Lower leg skin (tissue), 4 donors: Measurements from ENCODE around the gene F7. TPM values are rescaled to one million over a fixed set of nuclear protein-coding genes. Genes with fewer than 3 reads are reported as not detected.

Experiments
- DNase-seq, 2 donors: peaks; one replicate each; pipeline ENCODE4 v3.0.0-alpha.2; 2019; ENCODE audit warnings: low spot score in 2 of 2
- H3K4me3 ChIP-seq: fragments of 200-600 bp; sonication (generic); 2 replicates; pipeline ENCODE4 v1.5.1; 2017; ENCODE audit warnings: mild to moderate bottlenecking, low read depth; ENCODE audit not compliant: poor library complexity, severe bottlenecking
- POLR2A ChIP-seq, 2 donors: fragments of 450-650 bp; IDR thresholded peaks; one replicate each; pipeline ENCODE4 v1.6.1; 2016 to 2017; ENCODE audit warnings: antibody characterized with exemption in 2 of 2, mild to moderate bottlenecking in 1 of 2, moderate library complexity in 1 of 2
- WGBS, 2 donors: methylation state at CpG; one replicate each; pipeline ENCODE4 v1.1.5; 2018; 5-methylcytosine and 5-hydroxymethylcytosine counted together
- intact Hi-C: fragments of 100-400 bp; cut with DNase I; formaldehyde crosslinking; loops from one replicate; pipeline ENCODE4 v1.15.0; 2023; ENCODE audit warnings: low total_unique reads
- total RNA-seq, 4 donors: library from RNA; depleted of rRNA; stranded (reverse); fragments of >200 nt; gene quantifications; one replicate each; pipeline ENCODE4 v1.1.0, GENCODE V29; 2016
- TF ChIP-seq, protein P1 (sequence below), 3 donors: fragments of 450-650 bp; IDR thresholded peaks; one replicate each; pipeline ENCODE4 v1.5.1; 2016; ENCODE audit warnings: antibody characterized with exemption in 3 of 3, mild to moderate bottlenecking in 3 of 3, moderate library complexity in 2 of 3

The F7 gene
- total RNA-seq, 4 donors from 2014 or later: 0.13 TPM; not detected in 3

- DNase-seq: peak in 1 of 2 donors; percentile 61
- no peak for TF ChIP-seq POLR2A (IDR thresholded peaks at IDR 0.05)
- TF ChIP-seq, protein P1, sequence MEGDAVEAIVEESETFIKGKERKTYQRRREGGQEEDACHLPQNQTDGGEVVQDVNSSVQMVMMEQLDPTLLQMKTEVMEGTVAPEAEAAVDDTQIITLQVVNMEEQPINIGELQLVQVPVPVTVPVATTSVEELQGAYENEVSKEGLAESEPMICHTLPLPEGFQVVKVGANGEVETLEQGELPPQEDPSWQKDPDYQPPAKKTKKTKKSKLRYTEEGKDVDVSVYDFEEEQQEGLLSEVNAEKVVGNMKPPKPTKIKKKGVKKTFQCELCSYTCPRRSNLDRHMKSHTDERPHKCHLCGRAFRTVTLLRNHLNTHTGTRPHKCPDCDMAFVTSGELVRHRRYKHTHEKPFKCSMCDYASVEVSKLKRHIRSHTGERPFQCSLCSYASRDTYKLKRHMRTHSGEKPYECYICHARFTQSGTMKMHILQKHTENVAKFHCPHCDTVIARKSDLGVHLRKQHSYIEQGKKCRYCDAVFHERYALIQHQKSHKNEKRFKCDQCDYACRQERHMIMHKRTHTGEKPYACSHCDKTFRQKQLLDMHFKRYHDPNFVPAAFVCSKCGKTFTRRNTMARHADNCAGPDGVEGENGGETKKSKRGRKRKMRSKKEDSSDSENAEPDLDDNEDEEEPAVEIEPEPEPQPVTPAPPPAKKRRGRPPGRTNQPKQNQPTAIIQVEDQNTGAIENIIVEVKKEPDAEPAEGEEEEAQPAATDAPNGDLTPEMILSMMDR (IDR thresholded peaks at IDR 0.05): no peak
- intact Hi-C loops: no loop called here
- 73 to 80% methylated on average over 9 of the region's 9 CpGs for WGBS, 2 donors
- no peak overlapping the region for H3K4me3 ChIP-seq
These were observed 7.6 kb downstream of the F7 start for GRCh38 chr13:113112893-113113845.

GRCh38 chr13:113113846-113114271, 8.3 kb downstream of the F7 start:
- TF ChIP-seq POLR2A (IDR thresholded peaks at IDR 0.05): no peak
- TF ChIP-seq, protein P1 (IDR thresholded peaks at IDR 0.05): no peak
- intact Hi-C loops: no loop called here
- no peak overlapping the region for H3K4me3 ChIP-seq
- DNase-seq: peak in 1 of 2 donors; percentile 64
- 95 to 97% methylated on average over 7 to 8 of the region's 8 CpGs for WGBS, 2 donors

DNA sequence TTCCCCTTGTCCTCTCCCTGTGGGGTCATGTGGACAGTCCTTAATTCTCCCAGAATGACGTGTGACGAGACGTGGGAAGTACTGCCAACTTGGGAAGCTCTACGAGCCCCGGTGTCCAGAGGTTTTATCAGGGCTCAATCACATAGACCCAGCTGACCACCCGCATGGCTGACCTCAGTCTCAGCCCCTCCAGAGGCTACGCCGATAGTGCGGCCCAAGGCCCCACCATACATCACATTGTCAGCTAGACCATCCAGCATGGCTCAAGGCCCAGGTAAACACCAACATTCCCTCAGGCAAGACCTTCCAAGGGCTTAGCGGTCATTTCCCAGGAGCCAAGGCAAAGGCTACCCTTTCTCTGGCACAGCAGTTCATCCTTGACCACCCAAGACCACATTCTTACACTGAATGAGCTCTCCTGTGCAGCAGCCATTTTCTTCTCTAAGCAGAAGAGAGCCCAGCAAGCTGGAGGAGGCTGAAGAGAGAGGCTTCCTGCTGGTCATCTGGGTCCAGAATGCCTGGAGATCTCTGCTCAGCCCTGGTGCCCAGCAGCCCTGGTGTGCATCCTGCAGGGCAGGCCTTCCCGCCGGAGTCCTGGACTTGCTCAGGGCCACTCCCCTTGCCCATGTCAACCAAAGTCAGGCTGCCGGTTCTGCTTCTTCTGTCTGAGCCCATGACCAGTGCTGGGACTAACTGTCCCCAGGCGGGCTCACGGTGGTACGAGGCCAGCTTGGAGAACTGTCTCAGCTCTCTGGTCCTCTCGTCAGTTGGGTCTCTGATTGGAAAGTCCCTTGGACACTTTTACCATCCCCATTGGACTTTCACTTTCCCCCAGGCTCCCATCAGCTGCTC, 9.1 kb downstream of the F7 start:
- WGBS, 2 donors: 91 to 97% methylated on average over 17 of the region's 17 CpGs
- intact Hi-C loops: no loop called here
- DNase-seq: peak in 1 of 2 donors; percentile 72
- no peak overlapping the region for H3K4me3 ChIP-seq
- TF ChIP-seq, protein P1 (IDR thresholded peaks at IDR 0.05): no peak
- TF ChIP-seq POLR2A (IDR thresholded peaks at IDR 0.05): no peak

DNA sequence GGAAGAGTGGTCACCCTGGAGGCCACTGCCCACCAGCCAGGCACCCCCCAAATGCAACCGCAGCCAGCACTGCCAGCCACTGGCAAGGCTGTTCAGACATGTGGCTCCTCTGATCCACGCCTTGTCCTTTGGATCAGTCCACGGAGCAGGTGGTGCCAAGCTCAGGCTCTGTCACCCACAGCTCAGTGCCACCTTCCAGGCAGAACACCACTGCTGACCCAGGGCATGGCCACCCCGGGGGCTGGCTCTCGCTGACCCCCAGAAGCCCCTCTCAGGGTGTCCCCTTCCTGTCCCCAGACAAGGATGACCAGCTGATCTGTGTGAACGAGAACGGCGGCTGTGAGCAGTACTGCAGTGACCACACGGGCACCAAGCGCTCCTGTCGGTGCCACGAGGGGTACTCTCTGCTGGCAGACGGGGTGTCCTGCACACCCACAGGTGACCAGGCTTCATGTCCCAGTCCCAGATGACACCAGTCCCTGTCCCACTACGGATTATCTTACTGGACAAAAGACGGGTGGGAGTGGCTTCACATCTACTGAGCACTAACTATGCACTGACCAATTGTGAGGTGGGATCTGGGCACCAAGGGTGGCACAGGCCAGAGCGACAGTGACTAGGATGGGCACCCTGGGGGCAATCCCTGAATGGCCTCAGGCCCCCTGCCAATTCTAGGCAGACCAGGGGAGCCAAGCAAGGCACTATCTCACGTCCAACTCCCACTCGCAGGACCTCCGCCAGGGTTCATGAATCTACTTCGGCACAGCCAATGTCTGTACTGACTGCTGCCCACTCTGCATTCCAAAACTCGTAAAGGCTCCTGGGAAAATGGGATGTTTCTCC, 10.0 kb downstream of the F7 start:
- 82 to 87% methylated on average over 19 to 21 of the region's 21 CpGs for WGBS, 2 donors
- DNase-seq: peak in 1 of 2 donors; percentile 81
- no peak overlapping the region for H3K4me3 ChIP-seq
- intact Hi-C loops: no loop called here
- no peak for TF ChIP-seq POLR2A (IDR thresholded peaks at IDR 0.05)
- TF ChIP-seq, protein P1 (IDR thresholded peaks at IDR 0.05): no peak

DNA sequence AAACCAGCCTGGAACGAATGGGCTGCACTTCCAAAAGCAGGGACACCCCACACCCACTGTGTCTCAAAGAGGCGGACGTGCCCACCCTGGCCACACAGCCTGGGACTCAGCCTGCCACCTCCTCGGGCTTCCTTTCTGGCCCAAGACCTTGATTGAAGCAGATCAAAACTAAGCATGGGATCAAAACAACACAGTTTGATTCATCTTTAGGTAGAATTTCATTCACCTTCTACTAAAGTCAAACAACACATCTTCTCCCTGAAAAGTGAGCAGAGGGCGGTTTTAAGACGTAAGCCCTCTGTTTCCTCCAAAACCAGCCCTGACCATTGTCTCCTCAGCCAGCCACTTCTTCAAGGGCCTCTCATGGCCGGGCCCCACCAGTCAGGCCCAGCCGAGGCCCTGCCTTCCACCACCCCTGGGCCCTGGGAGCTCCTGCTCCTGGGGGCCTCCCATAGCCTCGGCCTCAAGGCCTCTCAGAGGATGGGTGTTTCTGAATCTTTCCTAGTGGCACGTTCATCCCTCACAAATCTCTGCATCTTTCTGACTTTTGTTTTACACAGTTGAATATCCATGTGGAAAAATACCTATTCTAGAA, 10.7 kb downstream of the F7 start:
- intact Hi-C loops: no loop called here
- no peak overlapping the region for H3K4me3 ChIP-seq
- WGBS, 2 donors: 85 to 87% methylated on average over 10 of the region's 10 CpGs
- peak in 1 of 2 donors; percentile 31 for DNase-seq
- no peak for TF ChIP-seq POLR2A (IDR thresholded peaks at IDR 0.05)
- TF ChIP-seq, protein P1 (IDR thresholded peaks at IDR 0.05): no peak
